NCI-H2081 treated with DMSO at 0.1 percent for 48 hours (cell line): ENCODE measurements around the gene CCDC88C.

Source experiments
- DNase-seq: peaks from one replicate; lab custom pipeline; 2025; lab: John Stamatoyannopoulos, UW

Gene CCDC88C

DNA sequence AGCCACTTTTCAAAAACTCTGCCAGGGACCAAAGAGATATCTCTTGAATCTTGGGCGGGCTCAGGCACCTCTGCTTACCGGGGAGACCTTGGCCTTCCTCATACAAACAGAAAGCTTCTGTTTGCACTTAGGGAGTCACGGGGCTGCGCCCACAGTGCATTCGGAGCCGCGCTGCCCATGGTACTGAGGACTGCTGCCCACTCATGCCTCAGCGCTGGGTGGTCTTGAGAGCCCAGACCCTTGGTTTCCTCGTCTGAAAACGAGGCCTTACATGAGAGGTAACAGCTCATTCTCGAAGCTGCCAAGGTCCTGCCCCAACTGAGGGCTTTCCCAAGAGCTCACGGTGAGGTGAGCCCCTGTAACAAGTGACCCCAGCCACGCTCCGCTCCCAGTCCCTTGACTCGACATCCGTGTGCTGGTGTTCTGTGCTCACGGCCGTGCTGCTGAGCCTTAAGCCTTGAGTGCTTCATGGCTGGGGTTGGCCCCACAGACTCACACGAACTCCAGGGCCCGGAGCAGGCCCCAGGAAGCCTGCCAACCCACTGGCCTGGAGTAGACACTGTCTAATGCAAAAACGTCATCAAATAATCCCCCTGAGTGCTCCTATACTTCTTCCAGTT, 125.7 kb downstream of the CCDC88C start:
- no peak for DNase-seq

DNA sequence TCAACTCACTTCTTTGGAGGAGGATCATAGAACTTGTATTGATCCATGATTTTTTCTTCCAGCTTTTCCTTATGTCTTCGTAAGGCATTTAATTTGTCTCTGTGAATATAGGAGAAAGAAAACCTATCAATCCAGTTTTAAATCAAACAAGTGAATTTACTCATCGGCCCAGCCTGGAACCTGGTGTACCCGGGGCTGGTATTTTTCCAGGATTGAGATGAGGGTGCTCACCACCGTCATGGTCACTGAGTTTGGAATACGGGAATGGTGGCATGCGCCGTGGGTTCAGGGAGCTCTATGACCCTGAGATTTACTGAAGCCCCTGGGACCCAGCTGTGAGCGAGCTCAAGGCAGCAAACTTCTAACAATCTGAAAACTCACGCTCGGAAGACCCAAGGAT, 126.6 kb downstream of the CCDC88C start:
- no peak for DNase-seq

DNA sequence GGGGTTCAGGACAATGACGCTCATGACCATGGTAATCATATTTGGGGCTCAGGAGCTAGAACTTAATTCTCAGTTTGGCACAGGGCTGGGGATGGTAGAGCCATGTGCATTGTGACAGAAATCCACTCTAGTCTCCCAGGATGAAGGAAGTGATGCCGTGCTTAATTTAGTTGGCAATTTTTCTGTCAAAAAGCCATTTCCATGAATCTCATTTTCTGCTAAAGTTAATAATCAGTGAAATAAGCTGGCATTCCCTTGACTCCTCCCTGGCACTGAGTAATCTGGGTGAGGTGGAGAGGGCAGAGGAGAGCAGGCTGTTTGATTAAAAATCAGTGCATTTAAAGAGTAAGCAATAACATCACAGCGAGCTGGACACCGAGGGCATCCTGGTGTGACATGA, 128.2 kb downstream of the CCDC88C start:
- no peak for DNase-seq

DNA sequence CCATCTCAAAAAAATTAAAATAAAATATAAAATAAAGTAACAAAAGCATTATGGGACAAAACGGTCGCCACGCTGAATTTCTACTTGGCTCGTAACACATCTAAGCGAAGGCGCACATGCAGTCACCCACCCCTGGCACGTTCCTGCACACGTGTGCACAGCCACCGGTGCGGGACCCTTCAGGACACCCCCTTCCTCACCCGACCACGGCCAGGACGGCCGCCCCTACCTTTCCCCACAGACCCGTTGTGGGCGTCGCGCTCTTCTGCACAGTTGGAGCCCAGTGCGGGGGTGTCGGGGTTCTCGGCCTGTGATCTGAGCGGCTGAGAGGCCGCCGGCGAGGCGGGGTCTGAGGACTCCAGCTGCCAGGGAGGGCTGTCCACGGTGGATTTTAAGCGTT, 128.7 kb downstream of the CCDC88C start:
- DNase-seq, result no peak

DNA sequence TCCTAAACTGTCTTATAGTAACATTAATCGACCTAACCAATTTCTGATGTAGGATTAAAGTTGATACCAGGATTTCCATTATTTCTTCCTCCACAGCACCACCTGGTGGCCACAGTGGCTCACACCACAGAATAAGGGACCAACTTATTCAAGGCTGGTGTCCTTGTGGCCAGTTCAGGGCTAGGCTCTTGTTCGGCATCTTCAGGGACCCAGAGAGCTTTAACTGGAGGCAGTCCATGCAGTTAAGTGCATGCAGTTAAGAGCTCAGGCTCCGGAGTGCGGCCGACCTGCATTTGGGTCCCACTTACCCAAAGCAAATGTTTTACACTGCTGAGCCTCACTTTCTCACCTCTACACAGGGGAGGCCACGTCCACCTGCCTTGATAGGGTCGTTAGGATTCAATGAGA, 131.1 kb downstream of the CCDC88C start:
- DNase-seq, result no peak

DNA sequence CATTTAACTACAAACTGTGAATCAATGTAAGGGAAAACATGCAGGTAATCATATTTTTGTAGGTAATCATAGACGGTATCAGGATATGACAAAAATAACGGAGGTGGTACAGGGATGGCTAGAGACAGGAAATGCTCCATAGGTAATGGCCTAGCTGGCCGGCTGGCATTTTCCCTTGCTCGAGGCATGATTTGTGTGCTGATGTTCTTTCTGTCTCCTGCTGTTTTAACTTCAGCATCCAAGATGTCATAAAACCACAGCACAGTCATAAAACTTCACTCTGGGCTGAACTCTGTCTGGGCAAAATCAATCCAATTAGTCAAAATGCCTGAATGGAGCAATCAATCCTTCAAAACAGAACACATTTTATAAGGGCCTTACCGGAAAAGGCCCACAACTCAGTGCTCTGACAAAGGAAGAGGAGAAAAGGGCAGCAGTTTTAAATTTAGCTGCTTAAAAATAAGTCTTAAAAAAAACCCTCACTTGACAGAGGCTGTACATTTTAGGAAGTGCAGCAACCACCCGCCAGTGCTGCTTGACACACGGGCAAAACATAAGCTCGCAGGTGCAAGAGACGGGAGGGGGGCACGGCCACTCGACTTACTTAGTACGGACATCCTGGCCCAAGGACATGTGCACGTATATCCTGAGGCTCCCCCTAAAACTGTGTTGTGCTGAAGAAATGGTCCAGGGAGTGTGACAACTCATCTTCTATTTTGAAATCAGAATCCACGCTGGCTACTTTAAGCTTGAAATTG, 132.7 kb downstream of the CCDC88C start:
- no peak for DNase-seq

DNA sequence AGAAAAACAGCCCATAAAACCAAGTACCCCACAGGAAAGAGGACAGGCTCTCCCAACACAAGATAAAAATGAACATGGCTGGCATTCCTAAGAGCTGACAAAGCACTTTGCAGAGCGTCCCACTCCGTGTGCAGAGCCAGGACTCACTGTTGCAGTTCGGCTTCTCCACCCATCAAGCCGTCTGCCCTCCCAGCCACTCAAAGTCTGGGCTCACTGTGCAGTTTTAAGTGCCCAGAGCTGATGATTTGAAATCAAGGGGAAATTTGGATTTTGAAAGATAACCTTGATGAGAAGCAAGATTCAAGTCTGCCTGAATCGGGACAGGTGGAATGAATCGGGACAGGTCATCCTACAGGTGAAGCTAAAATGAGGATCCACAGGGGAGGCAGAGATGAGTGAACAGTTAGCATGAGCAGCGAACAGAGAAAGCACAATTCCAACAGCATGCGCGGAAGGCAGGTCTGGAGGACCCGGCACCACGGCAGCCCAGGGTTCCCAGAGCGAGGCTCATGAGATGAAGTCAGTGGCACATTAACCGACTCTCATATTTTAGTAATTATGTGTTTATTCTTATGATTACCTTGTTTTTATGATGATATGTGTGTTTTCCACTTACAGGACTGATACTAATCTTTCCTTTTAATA, 133.4 kb downstream of the CCDC88C start:
- DNase-seq, result no peak

DNA sequence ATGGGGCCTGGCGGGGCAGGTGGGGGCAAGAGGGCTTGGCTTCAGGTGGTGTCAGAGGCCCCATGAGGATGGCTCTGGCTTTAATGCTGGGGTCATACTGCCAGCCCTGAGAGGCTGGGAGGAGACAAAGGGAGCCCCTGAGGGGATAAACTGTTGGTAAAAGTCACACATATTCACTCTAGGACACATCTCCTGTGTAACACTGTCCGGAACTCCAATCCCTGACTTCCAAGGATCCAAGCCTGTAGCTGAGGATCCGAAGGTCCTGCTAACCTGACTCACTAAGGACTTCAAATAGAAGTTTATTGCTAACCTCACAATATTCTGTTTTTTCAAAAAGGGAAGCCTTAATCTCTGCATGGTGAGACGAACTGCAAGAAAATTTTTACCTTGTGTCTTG, 134.0 kb downstream of the CCDC88C start:
- DNase-seq, result no peak

DNA sequence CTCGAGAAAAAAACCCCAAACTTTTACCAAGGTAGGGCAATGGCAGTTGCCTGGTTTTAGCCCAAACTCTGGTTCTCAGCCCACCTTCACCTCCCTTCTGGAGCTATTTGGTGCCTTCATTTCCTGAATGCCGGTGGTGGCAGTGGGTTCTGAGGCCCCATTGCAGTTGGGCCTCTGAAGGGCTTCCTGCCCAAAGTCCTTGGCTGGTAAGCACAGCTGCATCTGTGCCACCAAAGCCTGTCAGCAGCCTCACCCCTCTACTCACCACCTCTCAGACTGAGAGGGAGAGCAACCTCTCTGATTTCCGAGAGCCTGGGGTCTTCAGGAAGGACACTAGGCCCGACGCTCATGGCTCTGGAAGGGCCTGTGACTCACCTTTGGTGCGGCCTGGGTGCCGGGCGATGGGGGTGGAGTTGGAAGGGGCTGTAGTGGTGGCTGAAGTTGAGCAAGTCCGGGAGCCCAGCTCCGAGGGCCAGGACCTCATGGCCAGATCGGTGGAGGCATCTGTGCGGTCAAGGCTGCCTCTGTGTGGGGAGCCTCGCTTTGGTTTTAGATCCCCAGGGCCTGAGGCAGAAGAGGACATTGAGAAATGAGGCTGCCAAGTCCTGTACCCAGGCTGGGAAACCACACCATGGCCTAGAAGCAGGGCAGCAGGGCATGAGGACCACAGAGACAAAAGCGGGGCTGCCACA, 134.5 kb downstream of the CCDC88C start:
- DNase-seq, result no peak

DNA sequence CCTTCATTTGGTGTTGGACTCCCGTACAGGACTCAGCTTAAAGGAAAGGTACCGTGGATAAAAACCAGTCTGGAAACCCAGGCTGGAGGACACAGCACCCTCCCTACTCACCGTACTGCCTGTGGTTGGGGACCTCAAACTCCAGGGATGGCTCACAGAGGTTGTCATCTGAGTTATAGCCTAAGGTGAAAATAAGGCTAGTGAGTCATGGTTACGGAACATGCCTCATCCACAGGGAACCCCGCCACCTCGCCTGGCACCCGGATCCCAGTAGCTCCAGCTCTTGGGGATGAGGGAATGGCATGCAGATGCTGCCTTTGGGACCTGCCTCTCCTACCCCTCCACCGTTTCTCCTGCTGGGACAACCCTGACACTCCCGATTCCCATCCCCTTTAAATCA, 136.3 kb downstream of the CCDC88C start:
- no peak for DNase-seq

DNA sequence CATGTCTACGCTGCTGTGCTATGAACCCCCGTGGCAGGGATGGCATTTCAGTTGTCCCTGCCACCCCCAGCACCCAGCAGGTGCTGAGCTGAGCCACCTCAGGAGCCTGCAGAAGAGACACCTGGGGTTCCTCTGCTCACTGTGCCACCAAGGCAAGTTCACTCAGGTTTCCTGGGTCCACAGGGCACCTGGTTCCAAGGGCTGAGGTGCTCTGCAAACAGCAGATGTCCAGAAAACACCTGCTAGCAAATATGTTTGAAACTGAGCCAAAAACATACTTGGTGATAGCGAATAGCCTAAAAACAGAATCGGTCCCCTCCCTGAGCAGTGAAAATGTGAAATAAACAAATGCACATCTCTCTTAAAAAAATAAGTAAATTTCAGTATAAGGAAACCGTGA, 137.5 kb downstream of the CCDC88C start:
- DNase-seq, result no peak

DNA sequence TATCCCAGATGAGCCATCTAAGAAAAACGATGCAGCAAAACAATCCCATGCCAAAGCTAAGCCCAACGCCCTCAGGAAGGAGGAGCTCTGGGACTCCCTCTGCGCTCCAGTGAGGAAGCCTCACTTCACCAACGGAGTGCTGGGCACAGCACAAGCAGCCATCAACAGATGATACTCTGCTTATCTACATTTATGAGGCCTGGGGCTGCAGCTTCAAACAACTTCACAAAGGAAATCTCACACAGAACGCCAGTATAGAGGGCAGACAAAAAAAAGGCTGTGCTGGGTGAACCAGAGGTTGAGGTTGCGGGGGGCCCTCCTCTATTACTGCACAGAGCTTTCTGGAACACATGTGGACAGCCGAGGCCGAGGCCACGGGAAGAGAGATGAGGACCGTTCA, 138.3 kb downstream of the CCDC88C start:
- no peak for DNase-seq

DNA sequence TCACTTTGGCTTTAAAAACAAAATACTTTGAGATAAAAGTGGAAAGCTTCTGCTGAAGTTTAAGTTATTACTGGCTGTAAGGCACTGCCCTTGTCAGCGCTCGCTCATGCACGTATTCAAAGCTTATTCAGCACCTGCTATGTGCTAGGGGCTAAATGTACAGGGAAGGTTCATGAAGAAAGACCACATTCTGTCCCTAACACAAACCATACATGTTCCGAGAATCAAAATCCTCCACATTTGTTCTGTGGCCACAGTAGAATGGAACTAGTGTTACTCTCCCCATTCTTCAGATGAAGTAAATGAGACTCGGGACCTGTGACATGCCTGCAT, 139.3 kb downstream of the CCDC88C start:
- DNase-seq, result no peak

DNA sequence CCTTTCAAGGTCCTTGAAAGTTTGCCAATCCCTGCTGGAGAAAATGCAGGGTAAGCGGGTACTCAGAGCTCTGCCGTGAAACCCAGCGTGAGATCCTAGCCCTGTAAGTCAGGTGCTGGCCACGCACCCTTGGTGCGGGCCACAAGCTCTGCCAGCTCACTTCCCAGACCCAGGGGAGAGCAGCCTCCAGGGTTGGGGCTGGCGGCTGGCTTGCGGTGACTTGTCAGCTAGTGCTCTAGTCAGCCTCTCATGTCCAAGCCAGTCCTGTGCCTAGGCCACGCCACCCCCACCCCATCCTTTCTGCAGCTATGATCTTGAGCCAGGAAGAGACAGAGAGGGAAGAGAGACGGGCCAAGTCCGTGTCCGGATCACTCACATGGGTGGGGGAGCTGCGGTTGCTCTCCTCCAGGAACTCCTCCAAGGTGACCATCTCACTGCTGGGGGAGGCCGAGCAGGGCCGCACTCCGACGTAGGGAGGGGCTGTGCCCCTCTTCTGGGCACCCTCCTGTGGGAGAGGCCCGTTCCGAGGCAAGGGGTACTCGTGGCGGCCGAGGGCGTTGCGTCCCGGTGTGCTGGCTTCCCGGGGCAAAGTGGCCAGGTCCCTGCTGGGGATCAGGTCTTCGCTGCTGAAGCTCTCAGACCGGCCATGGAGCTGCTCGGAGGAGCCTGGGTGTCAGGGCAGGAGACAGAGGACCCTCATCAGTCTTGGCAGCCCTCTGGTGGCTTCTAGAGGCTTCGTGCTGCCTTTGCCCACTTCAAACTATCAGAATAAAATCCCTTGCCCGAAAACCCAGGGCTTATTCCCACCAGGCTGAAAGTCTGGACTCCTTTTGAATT, 139.9 kb downstream of the CCDC88C start:
- DNase-seq, result no peak

DNA sequence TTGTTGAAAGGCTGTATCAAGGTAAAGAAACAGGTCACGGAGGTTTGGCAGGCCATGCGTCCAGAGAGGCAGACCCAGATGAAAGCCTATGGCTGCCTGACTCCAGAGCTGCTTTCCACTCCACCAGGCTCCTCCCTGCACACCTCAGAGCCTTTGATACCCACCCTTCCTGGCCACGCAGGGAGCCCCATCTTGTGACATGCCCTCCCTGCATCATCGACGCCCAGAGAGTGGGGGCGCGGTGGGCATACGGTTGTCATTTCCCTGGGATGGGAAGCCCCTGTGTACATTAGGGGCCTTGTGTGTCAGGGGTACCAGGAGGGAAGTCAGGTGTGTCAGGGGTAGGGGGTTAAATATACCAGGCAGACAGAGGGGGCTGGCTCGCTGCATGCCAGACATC, 142.8 kb downstream of the CCDC88C start:
- no peak for DNase-seq

DNA sequence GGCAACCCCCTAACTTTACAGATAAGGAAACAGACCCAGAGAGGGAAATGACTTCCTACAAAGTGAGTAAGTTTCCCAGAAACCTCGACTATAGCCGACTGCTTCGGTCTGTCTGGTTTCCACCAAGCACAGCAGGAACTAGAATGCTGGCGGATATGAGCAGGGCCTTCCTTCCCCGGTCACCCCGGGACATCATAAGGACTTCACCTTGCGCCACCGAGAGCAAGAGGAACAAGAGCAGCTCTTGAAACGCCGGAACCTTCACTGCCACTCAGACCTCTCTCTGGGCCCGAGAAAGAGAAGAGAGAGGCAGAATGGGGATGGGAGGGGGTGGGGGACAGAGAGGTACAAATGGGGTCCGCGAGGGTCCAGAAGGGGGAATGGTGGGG, 143.7 kb downstream of the CCDC88C start:
- no peak for DNase-seq

DNA sequence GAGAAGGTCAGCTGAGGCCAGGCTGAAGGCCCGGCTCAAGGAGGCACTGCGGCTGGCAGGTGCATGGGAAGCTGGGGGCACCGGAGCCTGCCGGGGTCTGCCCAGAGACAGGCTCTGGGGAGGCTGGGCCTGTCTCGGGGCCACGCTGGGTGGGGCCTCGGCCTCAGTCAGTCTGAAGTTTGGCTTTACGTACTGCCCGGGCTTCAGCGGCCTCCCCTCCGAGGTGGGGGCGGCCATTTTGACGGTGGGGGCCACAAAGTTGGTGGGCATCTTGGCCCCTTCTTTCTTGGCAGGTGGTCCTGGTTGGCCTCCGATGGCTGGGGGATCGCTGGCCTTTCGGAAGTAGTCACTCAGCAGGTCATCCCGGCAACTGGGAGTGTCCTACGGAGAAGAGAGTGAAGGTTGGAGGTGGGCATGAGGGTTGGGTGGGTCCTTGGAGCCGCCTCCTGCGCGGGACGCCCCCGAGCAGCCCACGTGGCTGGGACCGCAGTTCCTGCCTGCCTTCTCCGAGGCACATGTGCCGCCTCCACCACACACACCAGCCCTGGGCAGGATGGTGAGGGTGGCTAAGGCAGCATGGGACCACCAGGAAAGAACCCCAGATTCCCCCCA, 144.2 kb downstream of the CCDC88C start:
- no peak for DNase-seq

DNA sequence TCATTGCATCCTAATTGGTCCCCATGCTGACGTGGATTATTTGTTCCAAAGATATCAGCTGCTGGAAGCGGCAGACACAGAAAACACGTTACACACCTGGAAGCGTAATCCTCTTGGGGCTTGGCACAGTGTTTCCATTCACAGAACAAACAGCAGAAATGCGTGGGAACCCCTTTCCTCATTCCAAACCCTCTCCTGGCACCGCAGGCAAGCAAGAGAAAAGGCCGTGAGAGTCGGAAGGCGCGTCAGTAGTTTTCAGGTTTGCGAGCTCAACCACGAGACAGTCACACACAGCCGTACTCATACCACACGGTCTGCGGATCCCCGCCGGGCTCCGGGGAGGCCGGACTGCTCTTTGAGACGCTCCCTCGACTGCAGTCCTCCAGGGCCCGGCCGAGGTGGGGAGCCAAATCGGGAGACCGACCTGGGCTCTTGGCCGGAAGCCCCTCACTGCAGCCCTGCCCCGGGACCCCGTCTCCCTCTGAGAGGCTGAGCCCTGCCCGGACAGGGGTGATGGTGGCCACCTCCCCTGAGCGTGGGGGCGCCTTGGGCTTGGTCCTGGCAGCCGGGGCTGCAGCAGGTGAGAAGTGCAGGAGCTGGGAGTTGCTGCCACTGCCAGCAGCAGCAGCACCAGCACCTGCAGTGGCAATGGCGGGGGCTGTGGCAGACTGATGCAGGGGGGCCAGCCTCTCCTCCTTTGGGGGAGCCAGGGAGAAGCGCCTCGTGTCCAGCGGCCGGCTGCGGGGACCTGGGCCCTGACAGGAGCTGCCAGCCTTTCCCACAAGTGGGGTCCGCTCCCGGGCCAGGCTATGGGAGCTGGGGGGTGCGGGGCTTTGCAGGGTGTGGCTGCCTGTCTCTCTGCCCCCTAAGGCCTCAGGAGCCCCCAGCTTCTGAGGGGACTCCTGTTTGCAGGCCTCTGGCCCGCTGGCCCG, 145.0 kb downstream of the CCDC88C start:
- DNase-seq, result no peak

DNA sequence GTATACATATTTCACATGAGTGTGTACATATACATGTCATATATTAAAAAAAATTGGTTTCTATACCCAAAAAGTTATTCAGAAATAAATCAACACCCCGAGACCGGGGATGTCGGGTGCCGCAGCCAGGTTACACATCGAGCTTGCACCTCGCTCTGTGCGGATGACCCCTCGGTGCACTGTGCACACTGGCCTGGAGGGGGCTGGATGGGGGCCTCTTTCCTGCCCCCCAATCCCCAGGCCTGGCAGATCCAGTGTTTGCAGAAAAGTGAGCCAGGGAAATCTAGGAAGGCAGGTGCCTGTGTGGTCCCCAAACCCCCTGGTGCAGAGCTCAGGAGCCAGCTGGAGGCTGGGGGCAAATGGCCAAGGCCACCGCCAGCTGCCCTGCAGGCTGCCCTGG, 146.0 kb downstream of the CCDC88C start:
- DNase-seq, result no peak

DNA sequence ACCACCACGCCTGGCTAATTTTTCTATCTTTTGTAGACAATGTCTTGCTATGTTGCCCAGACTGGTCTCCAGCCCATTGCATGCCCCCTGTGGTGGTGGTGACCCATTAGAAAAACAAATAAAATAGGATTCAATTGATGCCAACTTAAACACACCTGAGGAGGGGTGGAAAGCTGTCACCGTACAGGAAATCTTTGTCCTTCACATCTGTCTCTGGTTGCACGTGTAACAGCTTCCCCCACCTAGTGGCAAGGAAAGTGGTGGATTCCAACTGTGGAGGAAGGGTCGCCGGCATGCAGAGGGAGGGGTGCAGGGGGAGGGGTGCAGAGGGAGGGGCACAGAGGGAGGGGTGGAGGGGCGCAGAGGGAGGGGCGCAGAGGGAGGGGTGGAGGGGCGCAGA, 147.0 kb downstream of the CCDC88C start:
- DNase-seq, result no peak

DNA sequence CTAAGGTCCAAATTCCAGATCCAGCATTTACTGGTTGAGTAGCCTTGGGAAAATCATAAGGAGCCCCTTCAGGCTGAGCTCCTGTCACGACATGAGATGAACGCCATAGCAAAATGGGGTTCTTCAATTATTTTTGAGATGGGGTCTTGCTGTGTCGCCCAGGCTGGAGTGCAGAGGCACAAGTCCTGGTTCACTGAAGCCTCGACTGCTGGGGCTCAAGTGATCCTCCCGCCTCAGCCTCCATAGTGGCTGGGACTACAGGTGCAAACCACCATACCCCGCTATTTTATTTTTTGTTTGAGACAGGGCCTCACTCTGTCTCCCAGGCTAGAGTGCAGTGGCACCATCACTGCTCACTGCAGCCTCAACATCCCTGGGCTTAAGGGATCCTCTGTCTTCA, 147.4 kb downstream of the CCDC88C start:
- no peak for DNase-seq
